ENCODE data around the gene NSMCE4A. TPM values are rescaled to one million over a fixed set of nuclear protein-coding genes. Genes with fewer than 3 reads are reported as not detected.
"Not testable (repeated sequence)": the region's sequence is repeated elsewhere in the genome, so short reads cannot be mapped to it uniquely, and the experiment has no call there.

The NSMCE4A gene
- total and polyA plus RNA-seq, 2 of the 8 experiments (the other 6 are each of a cell fraction or from before 2014, with no cell fraction given), result 48.6 to 66.0 TPM

DNA sequence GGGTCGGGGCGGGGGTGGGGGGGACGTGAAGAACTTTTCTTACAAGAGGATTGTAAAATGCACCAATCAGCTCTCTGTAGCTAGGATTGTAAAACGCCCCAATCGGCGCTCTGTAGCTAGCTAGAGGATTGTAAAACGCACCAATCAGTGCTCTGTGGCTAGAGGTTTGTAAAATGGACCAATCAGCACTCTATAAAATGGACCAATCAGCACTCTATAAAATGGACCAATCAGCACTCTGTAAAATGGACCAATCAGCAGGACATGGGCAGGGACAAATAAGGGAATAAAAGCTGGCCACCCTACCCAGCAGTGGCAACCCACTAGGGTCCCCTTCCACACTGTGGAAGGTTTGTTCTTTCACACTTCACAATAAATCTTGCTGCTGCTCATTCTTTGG, 56.2 kb downstream of the NSMCE4A start:
- not testable (repeated sequence) for FAIRE-seq; H3K9ac ChIP-seq (replicated peaks in 1 of 4; ENCODE audit: extremely low read depth in 1 of 4, low read depth in 3 of 4, low read length in 3 of 4); H3K9me3 ChIP-seq (ENCODE audit: insufficient read depth in 2 of 2, low read depth in 1 of 2, low read length in 1 of 2); H2AK5ac ChIP-seq (ENCODE audit: low read depth, low read length); H3K27me3 ChIP-seq (replicated peaks in 1 of 4; ENCODE audit: control insufficient read depth in 3 of 4, extremely low read depth in 1 of 4, insufficient read depth in 3 of 4, low read length in 3 of 4); H3K23me2 ChIP-seq (ENCODE audit: low read depth, low read length); H4K5ac ChIP-seq (ENCODE audit: insufficient read length, low read depth, low read length); H2BK12ac ChIP-seq (ENCODE audit: low read depth, low read length); H3K56ac ChIP-seq (replicated peaks; ENCODE audit: insufficient read length, low read depth, low read length); H2BK20ac ChIP-seq (ENCODE audit: low read length); H3K14ac ChIP-seq (ENCODE audit: insufficient read length); H4K91ac ChIP-seq (replicated peaks; ENCODE audit: insufficient read length, low read length); H4K8ac ChIP-seq (ENCODE audit: extremely low read depth, insufficient read depth, low read length); H2BK15ac ChIP-seq (ENCODE audit: low read length); H3K23ac ChIP-seq (ENCODE audit: insufficient read length); H3K4me3 ChIP-seq (ENCODE audit: extremely low read depth in 1 of 4, insufficient read depth in 2 of 4, low read depth in 3 of 4, low read length in 4 of 4); H3K4me2 ChIP-seq (ENCODE audit: insufficient read depth in 1 of 2, low read depth in 2 of 2, low read length in 2 of 2); H4K20me1 ChIP-seq (replicated peaks in 1 of 2; ENCODE audit: control insufficient read depth in 1 of 2, insufficient read depth in 2 of 2, low read length in 2 of 2); H3K4ac ChIP-seq (replicated peaks; ENCODE audit: insufficient read length, low read depth, low read length); H2AFZ ChIP-seq (ENCODE audit: low read length); H3K4me1 ChIP-seq (replicated peaks in 1 of 4; ENCODE audit: control insufficient read depth in 3 of 4, insufficient read depth in 4 of 4, low read length in 3 of 4); DNase-seq (ENCODE audit: low read depth in 1 of 2, low spot score in 2 of 2); H2BK5ac ChIP-seq (ENCODE audit: low read depth, low read length); H3K27ac ChIP-seq (ENCODE audit: low read depth, low read length); H2BK120ac ChIP-seq (replicated peaks; ENCODE audit: low read depth, low read length); H3K79me1 ChIP-seq (ENCODE audit: low read depth, low read length); H3K18ac ChIP-seq (ENCODE audit: extremely low read depth, low read length)
- H3K36me3 ChIP-seq (ENCODE audit: control insufficient read depth in 2 of 4, insufficient read depth in 4 of 4, low read length in 3 of 4), result peaks cover 3 to 32% (median 10%) of the 10 kb centered on the region in 4 experiments
- 97% methylated on average over 7 of the region's 7 CpGs; no CpG with 5 or more reads in 1 of the 2 experiments for whole genome bisulfite sequencing, 2 experiments (ENCODE audit: extremely low coverage in 1 of 2, insufficient coverage in 1 of 2, insufficient read length in 1 of 2, insufficient replicate concordance in 2 of 2, low coverage in 1 of 2, low lambda C conversion rate in 2 of 2, missing lambda C conversion rate in 1 of 2)
- peaks cover 0 to 18% of the 10 kb centered on the region in 2 experiments; a peak in 2 of 4 replicates for H3K79me2 ChIP-seq (ENCODE audit: control insufficient read depth in 1 of 2, insufficient read depth in 2 of 2, low read length in 2 of 2)
- CTCF ChIA-PET (ENCODE audit: partially characterized antibody), result interaction anchor here (0.6 kb wide), 1 partner anchor 10 kb away, joined by 3 read pairs; no protein-coding TSS in a partner anchor
- POLR2A ChIA-PET (ENCODE audit: partially characterized antibody), result interaction anchor here (5.0 kb wide), 1 partner anchor 9 kb away, joined by 25 read pairs; the partner anchor contains the start of gene ATE1

Data from H1 (cell line).